Measurements from ENCODE around the gene SULT1C2. TPM values are rescaled to one million over a fixed set of nuclear protein-coding genes. Genes with fewer than 3 reads are reported as not detected.

Gene SULT1C2
- 1 to 10 TPM in 2 of 4 donors, not detected in 2; 2.8 to 3.6 TPM for total RNA-seq

DNA sequence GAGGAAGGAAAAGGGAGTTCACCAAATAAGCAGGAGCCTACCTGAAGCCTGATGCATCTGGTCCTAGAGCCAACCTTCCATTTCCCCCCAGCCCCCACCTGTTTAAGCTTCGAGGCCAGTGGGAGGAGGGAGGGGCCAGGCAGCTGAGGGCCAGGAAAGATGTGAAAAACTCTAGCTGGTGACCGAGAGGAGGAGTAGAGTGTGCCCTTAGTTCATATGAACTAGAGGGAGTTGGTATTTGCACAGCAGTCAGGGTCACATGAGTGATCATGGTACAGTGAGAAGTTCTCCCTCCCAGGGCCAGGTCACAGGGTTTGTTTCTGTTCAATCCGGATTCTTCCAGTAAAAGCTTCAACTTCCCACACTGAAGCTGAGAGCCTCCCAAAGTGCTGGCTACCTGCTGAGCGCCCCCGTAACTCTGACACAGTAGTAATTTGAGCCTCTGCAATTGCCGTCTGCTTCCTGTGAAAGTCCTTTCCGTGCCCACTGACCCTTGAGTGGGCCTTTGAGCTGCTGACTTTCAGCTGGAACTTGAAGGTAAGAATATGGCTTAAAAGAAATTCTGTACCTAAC lies at the start of gene SULT1C2:
TSS of gene SULT1C2 (plus strand) at position 362 of the 573 bp plus-strand sequence. CDS start 4,773 bp downstream, outside the sequence.
- H3K4me1 ChIP-seq = no peaks in the 10 kb centered on the region
- intact Hi-C loops (cut with DNase I; ENCODE audit: low total_unique reads) = no loop called here
- no peak for TF ChIP-seq POLR2A (IDR thresholded peaks at IDR 0.05)
- TF ChIP-seq, protein P1, sequence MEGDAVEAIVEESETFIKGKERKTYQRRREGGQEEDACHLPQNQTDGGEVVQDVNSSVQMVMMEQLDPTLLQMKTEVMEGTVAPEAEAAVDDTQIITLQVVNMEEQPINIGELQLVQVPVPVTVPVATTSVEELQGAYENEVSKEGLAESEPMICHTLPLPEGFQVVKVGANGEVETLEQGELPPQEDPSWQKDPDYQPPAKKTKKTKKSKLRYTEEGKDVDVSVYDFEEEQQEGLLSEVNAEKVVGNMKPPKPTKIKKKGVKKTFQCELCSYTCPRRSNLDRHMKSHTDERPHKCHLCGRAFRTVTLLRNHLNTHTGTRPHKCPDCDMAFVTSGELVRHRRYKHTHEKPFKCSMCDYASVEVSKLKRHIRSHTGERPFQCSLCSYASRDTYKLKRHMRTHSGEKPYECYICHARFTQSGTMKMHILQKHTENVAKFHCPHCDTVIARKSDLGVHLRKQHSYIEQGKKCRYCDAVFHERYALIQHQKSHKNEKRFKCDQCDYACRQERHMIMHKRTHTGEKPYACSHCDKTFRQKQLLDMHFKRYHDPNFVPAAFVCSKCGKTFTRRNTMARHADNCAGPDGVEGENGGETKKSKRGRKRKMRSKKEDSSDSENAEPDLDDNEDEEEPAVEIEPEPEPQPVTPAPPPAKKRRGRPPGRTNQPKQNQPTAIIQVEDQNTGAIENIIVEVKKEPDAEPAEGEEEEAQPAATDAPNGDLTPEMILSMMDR (IDR thresholded peaks at IDR 0.05) = no peak
- H3K27ac ChIP-seq = no peak within 1 kb of the TSS
- no peak within 1 kb of the TSS for H3K4me3 ChIP-seq
- no peak for DNase-seq
- H3K9me3 ChIP-seq = no peaks in the 10 kb centered on the region
- no peaks in the 10 kb centered on the region for H3K27me3 ChIP-seq
- no peaks in the 10 kb centered on the region for H3K36me3 ChIP-seq

DNA sequence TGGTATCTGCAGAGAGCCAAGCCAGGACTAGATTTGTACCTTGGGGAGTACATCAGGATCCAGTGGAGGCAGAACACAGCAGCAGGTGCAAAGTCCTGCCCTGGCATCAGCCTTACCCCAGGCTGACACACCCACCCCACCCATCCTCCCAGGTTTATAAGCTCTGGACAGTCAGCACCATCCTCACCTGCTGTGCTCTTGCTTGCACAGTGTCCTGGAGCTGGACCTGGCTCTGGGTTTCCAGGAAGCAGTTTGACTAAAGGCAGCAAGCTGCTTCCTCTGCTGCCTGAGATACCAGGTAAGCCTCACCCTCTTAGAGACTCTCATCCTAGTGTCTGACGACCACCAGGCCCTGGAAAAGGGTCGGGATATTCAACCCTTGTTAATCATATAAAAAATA lies 48.9 kb upstream of the SULT1C2 start, which contains the start of gene SULT1C3:
TSS of gene SULT1C3 (plus strand) at position 183 of the 400 bp plus-strand sequence. CDS start 7,227 bp downstream, outside the sequence.
- no peak within 1 kb of the TSS for H3K27ac ChIP-seq
- DNase-seq = no peak
- no peak for TF ChIP-seq POLR2A (IDR thresholded peaks at IDR 0.05)
- TF ChIP-seq, protein P1 (IDR thresholded peaks at IDR 0.05) = no peak
- no peaks in the 10 kb centered on the region for H3K36me3 ChIP-seq
- H3K4me1 ChIP-seq = no peaks in the 10 kb centered on the region
- no peaks in the 10 kb centered on the region for H3K27me3 ChIP-seq
- no peaks in the 10 kb centered on the region for H3K9me3 ChIP-seq
- intact Hi-C loops (cut with DNase I; ENCODE audit: low total_unique reads) = no loop called here
- no peak within 1 kb of the TSS for H3K4me3 ChIP-seq

DNA sequence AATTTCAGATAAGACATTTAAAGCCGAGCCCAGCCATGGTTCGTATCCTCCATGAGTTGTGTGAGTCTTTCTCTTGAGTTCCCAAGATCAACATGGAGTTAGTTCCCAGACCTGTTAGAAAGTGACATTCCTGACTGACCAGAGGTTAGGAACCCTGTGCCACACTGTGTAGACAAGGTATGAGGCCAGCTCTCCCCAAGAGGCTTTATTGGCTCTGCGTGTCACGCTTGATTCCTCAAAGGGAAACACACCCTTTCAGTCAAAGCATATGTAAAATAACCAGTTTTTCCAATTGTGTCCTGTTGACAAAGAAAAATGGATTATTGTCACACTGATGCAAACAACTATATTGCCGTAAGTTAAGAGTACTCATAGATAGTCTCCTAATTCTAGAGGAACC lies 47.7 kb upstream of the SULT1C2 start:
- Histone ChIP-seq H3K27ac (no peak overlapping the region), H3K4me3 (no peak overlapping the region), H3K27me3 (no peaks in the 10 kb centered on the region), H3K4me1 (no peaks in the 10 kb centered on the region), H3K36me3 (no peaks in the 10 kb centered on the region), H3K9me3 (no peaks in the 10 kb centered on the region)
- no peak for DNase-seq
- TF ChIP-seq, protein P1 (IDR thresholded peaks at IDR 0.05) = no peak
- TF ChIP-seq POLR2A (IDR thresholded peaks at IDR 0.05) = no peak
- intact Hi-C loops (cut with DNase I; ENCODE audit: low total_unique reads) = no loop called here

DNA sequence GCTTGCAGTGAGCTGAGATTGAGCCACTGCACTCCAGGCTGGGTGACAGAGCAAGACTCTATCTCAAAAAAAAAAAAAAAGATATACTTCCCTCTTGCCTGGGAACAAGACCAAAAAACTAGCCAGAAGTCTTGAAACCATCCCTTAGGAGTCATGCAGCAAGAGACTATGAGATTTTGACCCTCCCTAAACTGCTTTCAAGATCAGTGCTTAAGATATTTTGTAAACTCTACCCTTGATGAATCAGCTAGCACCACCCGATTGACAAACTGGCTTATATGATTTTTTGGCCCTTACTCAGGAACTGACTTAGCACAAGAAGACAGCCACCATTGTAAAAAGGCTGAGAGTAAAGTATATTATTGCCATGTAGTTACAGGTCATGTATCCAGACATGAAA lies 45.1 kb upstream of the SULT1C2 start:
- intact Hi-C loops (cut with DNase I; ENCODE audit: low total_unique reads) = no loop called here
- Histone ChIP-seq H3K27ac (no peak overlapping the region), H3K4me3 (no peak overlapping the region), H3K36me3 (no peaks in the 10 kb centered on the region), H3K9me3 (no peaks in the 10 kb centered on the region), H3K4me1 (no peaks in the 10 kb centered on the region), H3K27me3 (no peaks in the 10 kb centered on the region)
- DNase-seq = no peak
- TF ChIP-seq, protein P1 (IDR thresholded peaks at IDR 0.05) = no peak
- no peak for TF ChIP-seq POLR2A (IDR thresholded peaks at IDR 0.05)

DNA sequence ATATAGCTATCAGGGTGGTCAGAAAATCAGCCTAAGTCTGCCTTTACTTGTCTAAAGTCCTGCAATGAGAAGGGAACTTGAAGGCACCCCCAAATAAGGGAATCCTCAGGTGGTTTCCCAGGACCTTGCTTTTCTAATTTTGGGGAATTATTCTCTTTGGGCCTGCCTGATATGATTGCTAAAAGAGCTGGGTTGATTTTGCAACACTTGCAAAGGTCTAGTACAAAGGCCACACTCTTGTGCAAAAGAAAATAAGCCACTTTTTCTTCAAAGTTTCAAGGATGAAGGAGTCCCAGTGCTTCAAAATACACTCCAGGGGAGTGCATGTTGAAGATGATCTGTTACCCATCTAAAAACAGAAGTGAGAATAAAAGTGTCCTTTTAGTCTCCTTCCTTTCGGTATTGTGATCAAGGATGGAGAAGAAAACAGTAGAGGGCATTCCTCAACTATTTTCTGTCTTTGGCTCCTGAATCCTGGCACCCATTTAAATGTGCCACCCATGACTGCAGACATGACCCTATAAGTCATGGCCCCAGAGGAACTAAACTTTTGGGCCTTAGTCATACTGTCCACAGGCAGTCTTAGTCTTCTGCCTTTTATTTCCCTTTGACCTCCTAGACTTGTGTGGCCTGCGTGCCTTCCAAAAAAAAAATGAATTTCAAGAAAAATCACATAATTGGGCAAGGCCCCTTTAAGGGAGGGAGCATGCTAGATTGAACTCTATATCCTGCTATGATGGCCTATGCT lies 43.9 kb upstream of the SULT1C2 start:
- no peak for DNase-seq
- H3K4me1 ChIP-seq = no peaks in the 10 kb centered on the region
- intact Hi-C loops (cut with DNase I; ENCODE audit: low total_unique reads) = no loop called here
- H3K27me3 ChIP-seq = no peaks in the 10 kb centered on the region
- H3K36me3 ChIP-seq = no peaks in the 10 kb centered on the region
- no peaks in the 10 kb centered on the region for H3K9me3 ChIP-seq
- no peak for TF ChIP-seq POLR2A (IDR thresholded peaks at IDR 0.05)
- TF ChIP-seq, protein P1 (IDR thresholded peaks at IDR 0.05) = no peak
- H3K27ac ChIP-seq = no peak overlapping the region
- no peak overlapping the region for H3K4me3 ChIP-seq
